Activated T-helper 1 cell treated with anti-CD3 and anti-CD28 coated beads, Interleukin-12 subunit alpha, Interleukin-12 subunit beta, Interleukin-2, Interleukin-4 antibody, amounts not matched to agents 30 ng/mL and 10 ng/mL and 1 ng/mL, durations not matched to agents 14 hours and 24 hours and 36 hours (primary cell): ENCODE measurements around the gene SAMD4A. TPM values are rescaled to one million over a fixed set of nuclear protein-coding genes. Genes with fewer than 3 reads are reported as not detected.

ENCODE experiments used
- DNase-seq: peaks from one replicate; pipeline ENCODE4 v3.0.0; 2021; ENCODE audit warnings: low spot score
- H3K27ac Mint-ChIP-seq: one replicate; pipeline ENCODE4 v1.8.0; 2021; ENCODE audit warnings: mild to moderate bottlenecking, mixed read lengths
- H3K27me3 Mint-ChIP-seq: one replicate; pipeline ENCODE4 v1.8.0; 2022; ENCODE audit warnings: mild to moderate bottlenecking, moderate library complexity, mixed read lengths; ENCODE audit not compliant: insufficient read depth
- H3K36me3 Mint-ChIP-seq: one replicate; pipeline ENCODE4 v1.8.0; 2021; ENCODE audit warnings: low read depth, mixed read lengths
- H3K4me1 Mint-ChIP-seq: one replicate; pipeline ENCODE4 v1.8.0; 2021; ENCODE audit warnings: low read depth, mixed read lengths
- H3K4me3 Mint-ChIP-seq: one replicate; pipeline ENCODE4 v1.8.0; 2021; ENCODE audit warnings: mild to moderate bottlenecking, moderate library complexity, mixed read lengths
- H3K9me3 Mint-ChIP-seq: one replicate; pipeline ENCODE4 v1.8.0; 2021; ENCODE audit warnings: mixed read lengths
- intact Hi-C: fragments of 100-400 bp; cut with micrococcal nuclease; formaldehyde crosslinking; loops from one replicate; pipeline ENCODE4 v1.15.1; 2024
- total RNA-seq: library from RNA; stranded (reverse); gene quantifications from 2 replicates; pipeline ENCODE4 v1.2.3, GENCODE V29; 2022

The SAMD4A gene
- total RNA-seq, 1 donor from 2014 or later: 1.8 TPM

- intact Hi-C loops: no loop called here
Measured at GRCh38 chr14:54667026-54667744, 100.3 kb downstream of the SAMD4A start.

GRCh38 chr14:54667764-54668163 lies 100.8 kb downstream of the SAMD4A start:
- no peak for DNase-seq
- Mint-ChIP-seq H3K36me3 (peaks cover 3% of the 10 kb centered on the region), H3K27me3 (peaks cover 60% of the 10 kb centered on the region), H3K9me3 (no peaks in the 10 kb centered on the region), H3K4me3 (no peak overlapping the region), H3K27ac (no peak overlapping the region), H3K4me1 (peaks cover 32% of the 10 kb centered on the region)
- intact Hi-C loops: no loop called here

More at GRCh38 chr14:54667026-54667744, 100.3 kb downstream of the SAMD4A start:
- Mint-ChIP-seq H3K9me3 (no peaks in the 10 kb centered on the region), H3K4me1 (peaks cover 28% of the 10 kb centered on the region), H3K4me3 (no peak overlapping the region), H3K36me3 (peaks cover 3% of the 10 kb centered on the region), H3K27me3 (peaks cover 62% of the 10 kb centered on the region), H3K27ac (no peak overlapping the region)
- no peak for DNase-seq

GRCh38 chr14:54669721-54670561 lies 103.0 kb downstream of the SAMD4A start:
- peak overlapping the region; percentile 11 for H3K27ac Mint-ChIP-seq
- intact Hi-C loops: loop anchor here (1.0 to 5.0 kb wide), 3 partner anchors 43 to 103 kb away; no protein-coding TSS in a partner anchor
- H3K4me3 Mint-ChIP-seq: no peak overlapping the region
- DNase-seq: peak; percentile 5
- H3K4me1 Mint-ChIP-seq: peaks cover 40% of the 10 kb centered on the region
- H3K36me3 Mint-ChIP-seq: peaks cover 3% of the 10 kb centered on the region
- peaks cover 59% of the 10 kb centered on the region for H3K27me3 Mint-ChIP-seq
- no peaks in the 10 kb centered on the region for H3K9me3 Mint-ChIP-seq

GRCh38 chr14:54671537-54671936 lies 104.6 kb downstream of the SAMD4A start:
- no peaks in the 10 kb centered on the region for H3K9me3 Mint-ChIP-seq
- intact Hi-C loops: loop anchor here (5.0 kb wide), 1 partner anchor 44 kb away; no protein-coding TSS in a partner anchor
- no peak overlapping the region for H3K27ac Mint-ChIP-seq
- H3K36me3 Mint-ChIP-seq: peaks cover 3% of the 10 kb centered on the region
- no peak for DNase-seq
- H3K4me1 Mint-ChIP-seq: peaks cover 40% of the 10 kb centered on the region
- H3K27me3 Mint-ChIP-seq: peaks cover 54% of the 10 kb centered on the region
- no peak overlapping the region for H3K4me3 Mint-ChIP-seq

GRCh38 chr14:54672181-54672580 lies 105.3 kb downstream of the SAMD4A start:
- Mint-ChIP-seq H3K27me3 (peaks cover 56% of the 10 kb centered on the region), H3K9me3 (no peaks in the 10 kb centered on the region), H3K4me1 (peaks cover 40% of the 10 kb centered on the region), H3K27ac (no peak overlapping the region), H3K4me3 (no peak overlapping the region), H3K36me3 (peaks cover 3% of the 10 kb centered on the region)
- intact Hi-C loops: loop anchor here (1.0 to 5.0 kb wide), 2 partner anchors 16 to 45 kb away; no protein-coding TSS in a partner anchor
- DNase-seq: no peak

- intact Hi-C loops: loop anchor here (1.0 to 5.0 kb wide), 2 partner anchors 16 to 45 kb away; no protein-coding TSS in a partner anchor
Measured at GRCh38 chr14:54672688-54673087, 105.8 kb downstream of the SAMD4A start.

GRCh38 chr14:54673193-54674045 lies 106.5 kb downstream of the SAMD4A start:
- DNase-seq: no peak
- H3K27ac Mint-ChIP-seq: no peak overlapping the region
- intact Hi-C loops: loop anchor here (5.0 kb wide), 1 partner anchor 46 kb away; no protein-coding TSS in a partner anchor
- H3K36me3 Mint-ChIP-seq: peaks cover 3% of the 10 kb centered on the region
- peaks cover 55% of the 10 kb centered on the region for H3K27me3 Mint-ChIP-seq
- H3K9me3 Mint-ChIP-seq: no peaks in the 10 kb centered on the region
- H3K4me1 Mint-ChIP-seq: peaks cover 40% of the 10 kb centered on the region
- no peak overlapping the region for H3K4me3 Mint-ChIP-seq

More at GRCh38 chr14:54672688-54673087, 105.8 kb downstream of the SAMD4A start:
- Mint-ChIP-seq H3K9me3 (no peaks in the 10 kb centered on the region), H3K27me3 (peaks cover 56% of the 10 kb centered on the region), H3K36me3 (peaks cover 3% of the 10 kb centered on the region), H3K4me3 (no peak overlapping the region), H3K27ac (no peak overlapping the region), H3K4me1 (peaks cover 40% of the 10 kb centered on the region)
- no peak for DNase-seq

GRCh38 chr14:54674046-54674741 lies 107.3 kb downstream of the SAMD4A start:
- intact Hi-C loops: loop anchor here (5.0 kb wide), 1 partner anchor 47 kb away; no protein-coding TSS in a partner anchor
- no peak overlapping the region for H3K27ac Mint-ChIP-seq
- no peak overlapping the region for H3K4me3 Mint-ChIP-seq
- H3K27me3 Mint-ChIP-seq: peaks cover 55% of the 10 kb centered on the region
- peaks cover 3% of the 10 kb centered on the region for H3K36me3 Mint-ChIP-seq
- no peak for DNase-seq
- H3K9me3 Mint-ChIP-seq: no peaks in the 10 kb centered on the region
- peaks cover 40% of the 10 kb centered on the region for H3K4me1 Mint-ChIP-seq

GRCh38 chr14:54675236-54676128 lies 108.6 kb downstream of the SAMD4A start:
- Mint-ChIP-seq H3K4me1 (peaks cover 30% of the 10 kb centered on the region), H3K9me3 (no peaks in the 10 kb centered on the region)
- intact Hi-C loops: no loop called here

GRCh38 chr14:54676812-54677708 lies 110.1 kb downstream of the SAMD4A start:
- Mint-ChIP-seq H3K27ac (no peak overlapping the region), H3K36me3 (no peaks in the 10 kb centered on the region), H3K4me1 (peaks cover 18% of the 10 kb centered on the region), H3K27me3 (peaks cover 57% of the 10 kb centered on the region), H3K4me3 (no peak overlapping the region), H3K9me3 (no peaks in the 10 kb centered on the region)
- intact Hi-C loops: no loop called here
- no peak for DNase-seq

More at GRCh38 chr14:54675236-54676128, 108.6 kb downstream of the SAMD4A start:
- Mint-ChIP-seq H3K4me3 (no peak overlapping the region), H3K36me3 (peaks cover 3% of the 10 kb centered on the region), H3K27me3 (peaks cover 60% of the 10 kb centered on the region), H3K27ac (no peak overlapping the region)
- DNase-seq: no peak
